ENCODE data around the gene IBSP. TPM values are rescaled to one million over a fixed set of nuclear protein-coding genes. Genes with fewer than 3 reads are reported as not detected.

IBSP gene
- total RNA-seq, 1 experiment from 2014 or later = not detected

- no peak for DNase-seq (ENCODE audit: low spot score)
Measured at GRCh38 chr4:87838205-87838604, 38.9 kb downstream of the IBSP start.

DNA sequence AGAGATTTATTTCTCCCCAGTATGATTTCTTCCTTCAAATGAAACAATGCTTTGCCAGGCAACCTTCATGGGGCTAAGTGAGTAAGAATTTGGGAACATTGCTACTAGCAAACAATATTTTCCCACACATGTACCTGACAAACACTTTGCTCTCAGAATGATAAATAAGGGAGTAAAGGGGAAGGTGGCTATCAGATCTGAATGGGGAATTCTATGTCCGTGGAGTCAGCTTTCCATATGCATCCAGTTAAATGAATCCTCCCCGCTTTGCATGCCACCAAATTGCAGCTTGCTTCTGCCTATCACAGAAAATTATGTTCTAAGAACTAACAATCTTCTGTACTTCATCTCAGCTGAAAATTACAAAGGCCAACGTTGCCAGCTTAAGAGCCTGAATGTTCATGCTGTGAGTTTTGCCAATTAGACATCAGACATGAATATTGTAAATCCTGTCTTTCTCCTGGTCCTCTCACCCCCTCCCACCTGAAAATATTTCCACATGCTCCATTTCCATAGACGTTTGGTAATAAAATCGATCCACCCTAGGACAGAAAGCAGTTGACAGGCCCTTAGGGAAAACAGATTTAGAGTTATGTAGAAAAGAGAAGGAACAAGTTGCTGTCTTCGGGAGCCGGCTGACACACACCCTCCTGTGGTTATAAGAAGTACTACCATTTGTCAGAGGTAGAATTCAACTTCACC is 39.7 kb downstream of the IBSP start:
- peak; percentile 34 for DNase-seq (ENCODE audit: low spot score)

DNA sequence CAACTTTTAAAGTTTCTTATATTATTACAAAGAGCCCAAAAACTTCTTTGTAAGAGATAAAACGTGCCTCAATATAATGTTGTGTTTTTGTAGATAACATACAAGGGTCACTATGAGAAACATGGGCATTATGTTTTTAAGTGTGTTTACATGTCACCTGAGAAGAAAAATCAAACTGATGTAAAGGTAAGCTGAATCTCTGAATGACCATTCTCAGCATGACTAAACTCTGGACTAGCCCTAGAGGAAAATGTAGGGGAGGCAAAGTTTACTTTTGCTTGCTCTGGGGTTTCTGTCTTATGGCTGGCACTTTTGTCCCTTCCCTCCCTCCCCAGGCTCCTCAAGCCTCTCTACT is 40.2 kb downstream of the IBSP start:
- no peak for DNase-seq (ENCODE audit: low spot score)

GRCh38 chr4:87840149-87840548 is 40.8 kb downstream of the IBSP start:
- no peak for DNase-seq (ENCODE audit: low spot score)

DNA sequence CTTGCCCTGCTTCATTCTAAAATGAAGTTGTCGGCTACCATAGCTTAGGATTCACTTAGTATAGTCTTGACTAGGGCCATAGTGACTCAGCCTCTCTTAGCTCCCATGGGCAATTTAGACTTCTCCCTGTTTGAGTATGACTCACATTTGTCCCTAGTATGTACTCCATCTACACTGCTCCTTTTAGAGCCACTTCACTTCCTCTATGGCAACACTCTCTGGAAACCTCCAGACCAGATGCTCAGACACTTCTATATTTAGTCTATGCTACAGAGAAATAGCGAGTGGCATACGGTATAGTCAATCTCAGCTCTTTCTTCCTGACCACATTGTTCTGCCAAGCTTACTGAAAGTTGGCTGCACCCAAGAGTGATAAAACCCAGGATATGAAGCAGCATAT is 44.6 kb downstream of the IBSP start:
- DNase-seq (ENCODE audit: low spot score) = peak; percentile 85

DNA sequence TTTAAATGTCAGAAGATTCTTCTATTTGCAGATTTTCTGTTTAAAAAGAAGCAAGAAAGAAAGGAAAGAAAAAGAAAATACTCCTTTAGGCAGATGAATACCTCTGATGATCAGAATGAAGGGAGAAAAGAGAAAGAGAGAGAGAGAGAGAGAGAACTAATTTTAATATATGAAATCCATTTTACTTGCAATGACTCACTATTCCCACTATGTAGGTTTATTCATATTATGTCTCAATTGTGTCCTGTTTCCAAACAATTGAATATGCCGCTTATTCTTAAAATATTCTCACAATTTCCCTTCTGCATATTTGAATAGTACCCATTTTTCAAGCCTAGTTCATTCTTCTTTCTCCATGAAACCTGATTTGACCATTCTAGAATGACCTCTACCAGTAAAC is 45.1 kb downstream of the IBSP start:
- no peak for DNase-seq (ENCODE audit: low spot score)

DNA sequence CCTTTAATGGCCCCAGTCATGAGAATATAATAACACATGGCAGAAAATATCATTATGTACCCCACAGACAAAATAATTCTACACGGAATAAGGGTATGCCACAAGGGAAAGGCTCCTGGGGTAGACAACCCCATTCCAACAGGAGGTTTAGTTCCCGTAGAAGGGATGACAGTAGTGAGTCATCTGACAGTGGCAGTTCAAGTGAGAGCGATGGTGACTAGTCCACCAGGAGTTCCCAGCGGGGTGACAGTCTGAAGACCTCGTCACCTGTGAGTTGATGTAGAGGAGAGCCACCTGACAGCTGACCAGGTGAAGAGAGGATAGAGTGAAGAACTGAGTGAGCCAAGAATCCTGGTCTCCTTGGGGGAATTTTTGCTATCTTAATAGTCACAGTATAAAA is 46.9 kb downstream of the IBSP start:
- DNase-seq (ENCODE audit: low spot score) = no peak

DNA sequence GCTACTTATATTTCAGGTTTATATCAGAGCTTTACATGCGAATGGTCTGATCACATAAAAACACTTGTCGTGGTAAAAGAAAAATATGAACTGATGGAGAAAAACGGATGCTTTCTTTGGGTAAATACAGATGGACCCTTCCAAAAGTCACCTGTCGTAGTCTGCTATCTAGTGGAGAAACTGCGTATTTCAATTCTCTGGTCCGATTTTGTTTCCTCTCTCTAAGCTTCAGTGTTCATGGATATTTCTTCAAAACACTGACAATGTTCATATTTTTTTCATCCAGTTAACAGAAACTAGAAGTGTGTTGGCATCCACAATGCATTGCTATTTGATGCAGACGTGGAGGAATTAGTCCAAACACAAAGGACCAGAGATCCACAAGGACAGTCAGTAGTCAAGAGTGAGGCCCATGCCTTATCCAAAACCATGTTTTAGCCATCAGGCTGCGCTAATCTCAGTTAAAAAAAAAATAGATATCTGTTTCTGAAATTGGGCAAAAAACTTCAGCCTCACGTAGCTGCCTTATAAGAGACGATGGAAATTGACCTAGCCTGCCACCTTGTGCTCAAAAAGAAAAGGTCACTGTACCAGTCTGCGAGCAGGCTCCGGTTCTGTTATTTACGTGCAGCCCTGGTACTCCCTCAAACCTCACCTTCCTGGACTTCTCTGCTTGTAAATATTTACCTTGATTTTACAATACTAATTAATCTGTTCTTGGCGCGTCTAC is 49.4 kb downstream of the IBSP start:
- DNase-seq (ENCODE audit: low spot score) = peak; percentile 52

DNA sequence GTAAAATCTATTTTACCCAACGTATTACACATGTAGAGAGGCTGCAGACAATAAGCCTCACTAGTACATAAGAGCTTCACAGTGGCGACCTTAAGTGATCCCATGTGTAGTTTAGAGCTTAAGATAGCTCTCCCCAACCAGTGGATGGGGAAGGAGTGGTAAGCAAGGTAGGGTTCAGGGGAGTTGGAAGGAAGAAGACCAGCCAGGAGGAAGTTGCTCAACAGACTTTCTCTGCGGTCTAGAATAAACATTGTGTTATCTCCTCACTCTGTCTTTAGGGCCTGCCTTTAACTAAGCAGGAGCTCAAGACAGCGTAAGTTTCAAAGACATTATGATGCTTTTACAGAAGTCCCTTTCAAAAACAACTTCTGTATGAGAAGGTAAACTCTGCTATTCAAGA is 50.3 kb downstream of the IBSP start:
- no peak for DNase-seq (ENCODE audit: low spot score)

- DNase-seq (ENCODE audit: low spot score) = no peak
Measured at GRCh38 chr4:87851332-87851731, 52.0 kb downstream of the IBSP start.

DNA sequence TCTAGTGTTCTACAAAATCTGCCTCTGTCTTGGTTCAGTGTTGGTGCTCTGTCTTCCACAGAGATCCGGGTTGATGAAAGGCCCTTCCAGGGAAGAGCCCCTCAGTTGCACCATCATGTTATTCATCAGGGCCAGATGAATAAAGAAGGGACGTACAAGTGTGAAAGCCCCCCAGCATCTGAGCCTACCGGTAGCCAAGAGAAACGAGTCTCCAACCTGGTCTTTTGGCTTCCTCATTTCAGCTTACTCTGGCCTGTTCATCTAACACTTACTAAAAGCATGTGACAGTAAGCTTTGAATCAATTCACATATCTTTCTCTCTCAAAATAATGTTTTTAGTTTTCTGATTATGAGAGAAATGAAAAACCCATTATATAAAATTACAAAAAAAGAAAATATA is 52.6 kb downstream of the IBSP start:
- no peak for DNase-seq (ENCODE audit: low spot score)

- DNase-seq (ENCODE audit: low spot score) = peak; percentile 51
Measured at GRCh38 chr4:87853108-87853507, 53.8 kb downstream of the IBSP start.

- no peak for DNase-seq (ENCODE audit: low spot score)
Measured at GRCh38 chr4:87853891-87854290, 54.5 kb downstream of the IBSP start.

DNA sequence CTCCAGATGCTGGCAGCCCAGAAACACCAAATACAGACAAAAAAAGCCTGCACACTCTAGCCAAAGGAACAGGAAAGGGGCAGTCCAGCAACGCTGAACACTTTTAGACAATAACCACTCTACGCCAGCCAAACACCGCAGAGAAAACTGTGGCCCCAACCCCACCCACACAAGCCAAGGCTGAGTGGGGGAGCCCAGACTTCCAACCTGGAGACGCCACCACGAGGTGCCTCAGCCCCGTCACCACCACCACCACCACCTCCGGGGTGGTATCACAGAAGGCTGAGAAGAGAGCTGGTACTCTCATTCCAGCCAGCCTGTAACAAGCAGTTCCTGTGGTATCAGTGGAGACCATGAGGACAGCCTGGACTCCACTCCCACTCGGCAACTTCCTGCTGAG is 56.2 kb downstream of the IBSP start:
- no peak for DNase-seq (ENCODE audit: low spot score)

GRCh38 chr4:87856816-87857215 is 57.5 kb downstream of the IBSP start:
- DNase-seq (ENCODE audit: low spot score) = no peak

- DNase-seq (ENCODE audit: low spot score) = no peak
Measured at GRCh38 chr4:87857789-87858188, 58.4 kb downstream of the IBSP start.

Other genes starting within 250 kb of the IBSP start
- not detected in 2 replicates for gene DSPP, start 191.0 kb upstream of the IBSP start, total RNA-seq (2014; rRNA removed; shearing (Covaris generic))
- not detected in 2 replicates for gene DMP1, start 149.3 kb upstream of the IBSP start, total RNA-seq (2014; rRNA removed; shearing (Covaris generic))
- not detected in 2 replicates for gene MEPE, start 33.4 kb downstream of the IBSP start, total RNA-seq (2014; rRNA removed; shearing (Covaris generic))
- 75.5 and 130 TPM in 2 replicates for gene SPP1, start 176.2 kb downstream of the IBSP start, total RNA-seq (2014; rRNA removed; shearing (Covaris generic))
- gene PKD2, start 208.1 kb downstream of the IBSP start, total RNA-seq (2014; rRNA removed; shearing (Covaris generic)) = 28.3 and 42.4 TPM in 2 replicates